A673 (cell line): ENCODE data around the gene DMD. TPM values are rescaled to one million over a fixed set of nuclear protein-coding genes. Genes with fewer than 3 reads are reported as not detected.

ENCODE experiments used
- BruUV-seq: library from RNA; stranded (reverse); fragments of 400-500 nt; replicated peaks from 2 replicates; lab custom pipeline; 2021; lab: Mats Ljungman, UMichigan
- CTCF ChIA-PET: fragments of 300-600 bp; sonication (Branson Sonifier 250); formaldehyde crosslinking; loops from one replicate; lab custom pipeline; 2022; ENCODE audit warnings: antibody characterized with exemption; lab: Charles Lee
- POLR2A ChIA-PET: fragments of 300-600 bp; sonication (Branson Sonifier 250); formaldehyde crosslinking; loops from one replicate; lab custom pipeline; 2022; ENCODE audit warnings: antibody characterized with exemption; ENCODE audit not compliant: low non-redundant PET; lab: Charles Lee
- DNase-seq: peaks from one replicate; pipeline ENCODE4 v3.0.0-alpha.2; 2015; ENCODE audit warnings: low spot score
- H3K27ac ChIP-seq: fragments of 200-600 bp; sonication (generic); 2 replicates; pipeline ENCODE4 v1.5.1; 2016; ENCODE audit warnings: mixed run types, low read depth, mild to moderate bottlenecking, mixed read lengths, antibody characterized with exemption, low read length; ENCODE audit not compliant: poor library complexity, severe bottlenecking
- H3K27me3 ChIP-seq: fragments of 200-600 bp; sonication (generic); replicated peaks from 2 replicates; pipeline ENCODE4 v1.6.1; 2017; ENCODE audit warnings: mixed run types, low read depth, mild to moderate bottlenecking, mixed read lengths, antibody characterized with exemption, low read length; ENCODE audit not compliant: insufficient read depth, poor library complexity
- H3K36me3 ChIP-seq: fragments of 200-600 bp; sonication (generic); 2 replicates; pipeline ENCODE4 v1.6.1; 2016; ENCODE audit warnings: mixed run types, mild to moderate bottlenecking, mixed read lengths, antibody characterized with exemption, low read length; ENCODE audit not compliant: insufficient read depth, poor library complexity, severe bottlenecking
- H3K4me1 ChIP-seq: fragments of 200-600 bp; sonication (generic); 2 replicates; pipeline ENCODE4 v1.6.1; 2017; ENCODE audit warnings: mixed run types, mild to moderate bottlenecking, mixed read lengths, antibody characterized with exemption, low read length; ENCODE audit not compliant: insufficient read depth, poor library complexity, severe bottlenecking
- H3K4me3 ChIP-seq: fragments of 200-600 bp; sonication (generic); 2 replicates; pipeline ENCODE4 v1.5.1; 2016; ENCODE audit warnings: low read depth, mixed run types, mild to moderate bottlenecking, mixed read lengths, low read length; ENCODE audit not compliant: poor library complexity, severe bottlenecking
- H3K9me3 ChIP-seq: fragments of 200-600 bp; sonication (generic); 2 replicates; pipeline ENCODE4 v1.6.1; 2016; ENCODE audit warnings: mixed run types, low read depth, mild to moderate bottlenecking, mixed read lengths, antibody characterized with exemption, low read length; ENCODE audit not compliant: poor library complexity, severe bottlenecking
- CTCF ChIP-seq: fragments of 300-800, 200-600 bp; sonication (generic); conservative IDR thresholded peaks from 2 replicates; pipeline ENCODE4 v1.5.1; 2017; ENCODE audit warnings: low read depth, mild to moderate bottlenecking, antibody characterized with exemption, low read length, moderate library complexity, mixed read lengths
- EZH2 ChIP-seq: fragments of 200-600 bp; sonication (generic); IDR thresholded peaks from 2 replicates; pipeline ENCODE4 v1.6.1; 2017; ENCODE audit warnings: borderline replicate concordance, low read depth, mild to moderate bottlenecking, mixed read lengths, antibody characterized with exemption, low read length; ENCODE audit not compliant: poor library complexity, severe bottlenecking
- intact Hi-C: fragments of 100-400 bp; cut with micrococcal nuclease; formaldehyde crosslinking; loops from one replicate; pipeline ENCODE4 v1.10.0; 2022; ENCODE audit not compliant: unreplicated experiment
- total RNA-seq: library from RNA; stranded (reverse); gene quantifications from 2 replicates; pipeline ENCODE4 v1.2.3, GENCODE V29; 2021

Gene DMD
- total RNA-seq, 1 experiment from 2014 or later, result 5.4 TPM

GRCh38 chrX:31808357-31808756 lies 1403.0 kb downstream of the DMD start:
- no peaks in the 10 kb centered on the region for H3K4me1 ChIP-seq
- TF ChIP-seq CTCF, result no peak
- TF ChIP-seq EZH2, result no peak
- H3K27ac ChIP-seq, result no peak overlapping the region
- H3K9me3 ChIP-seq, result no peaks in the 10 kb centered on the region
- no peaks in the 10 kb centered on the region for H3K36me3 ChIP-seq
- CTCF ChIA-PET, result no interaction called here
- DNase-seq, result no peak
- no TSS peak for BruUV-seq
- H3K4me3 ChIP-seq, result no peak overlapping the region
- intact Hi-C loops, result no loop called here
- POLR2A ChIA-PET, result no interaction called here
- no peaks in the 10 kb centered on the region for H3K27me3 ChIP-seq

- Histone ChIP-seq H3K27me3 (no peaks in the 10 kb centered on the region), H3K4me1 (no peaks in the 10 kb centered on the region), H3K4me3 (no peak overlapping the region), H3K36me3 (no peaks in the 10 kb centered on the region), H3K27ac (no peak overlapping the region), H3K9me3 (no peaks in the 10 kb centered on the region)
- ChIA-PET CTCF (no interaction called here), POLR2A (no interaction called here)
- TF ChIP-seq EZH2 (no peak), CTCF (no peak)
- intact Hi-C loops, result no loop called here
- DNase-seq, result no peak
- no TSS peak for BruUV-seq
These were observed 1404.2 kb downstream of the DMD start for GRCh38 chrX:31807165-31807564.

- POLR2A ChIA-PET, result no interaction called here
- intact Hi-C loops, result no loop called here
- no peaks in the 10 kb centered on the region for H3K4me1 ChIP-seq
- no TSS peak for BruUV-seq
- no peak overlapping the region for H3K4me3 ChIP-seq
- CTCF ChIA-PET, result no interaction called here
- no peaks in the 10 kb centered on the region for H3K9me3 ChIP-seq
- no peak for DNase-seq
- no peaks in the 10 kb centered on the region for H3K27me3 ChIP-seq
- H3K36me3 ChIP-seq, result no peaks in the 10 kb centered on the region
- no peak overlapping the region for H3K27ac ChIP-seq
- no peak for TF ChIP-seq CTCF
- no peak for TF ChIP-seq EZH2
These were observed 1405.6 kb downstream of the DMD start for GRCh38 chrX:31805781-31806180.
